ENCODE data around the gene TNFAIP8L1. TPM values are rescaled to one million over a fixed set of nuclear protein-coding genes. Genes with fewer than 3 reads are reported as not detected.
A peak's percentile ranks its signal among the peaks of the same experiment; 100 is the strongest.

TNFAIP8L1 gene
- total RNA-seq, 1 experiment from 2014 or later = 17.8 TPM

GRCh38 chr19:4596033-4596904 lies 43.0 kb upstream of the TNFAIP8L1 start:
- no peaks in the 10 kb centered on the region for H3K9me3 ChIP-seq (ENCODE audit: insufficient read depth, low read depth)
- H2AFZ ChIP-seq = no peak overlapping the region
- ChIA-PET POLR2A (ENCODE audit: unreplicated experiment) (no interaction called here), CTCF (no interaction called here)
- H3K4me2 ChIP-seq = no peak overlapping the region
- H4K20me1 ChIP-seq (ENCODE audit: insufficient read depth) = no peaks in the 10 kb centered on the region
- intact Hi-C loops (cut with micrococcal nuclease; ENCODE audit: unreplicated experiment) = no loop called here
- H3K27me3 ChIP-seq (ENCODE audit: insufficient read depth, low read depth) = peaks cover 2% of the 10 kb centered on the region; the same call in 1 of the 2 replicates
- BruUV-seq (replicated peaks) = no TSS peak
- H3K4me3 ChIP-seq = no peak overlapping the region
- no peaks in the 10 kb centered on the region for H3K36me3 ChIP-seq (ENCODE audit: low read depth)
- no peaks in the 10 kb centered on the region for H3K9me2 ChIP-seq (ENCODE audit: insufficient read depth)
- H3K4me1 ChIP-seq (replicated peaks; ENCODE audit: insufficient read depth) = no peaks in the 10 kb centered on the region
- no peak for TF ChIP-seq CTCF (conservative IDR thresholded peaks at IDR 0.05)
- TF ChIP-seq EZH2 (IDR thresholded peaks at IDR 0.05; ENCODE audit: low read depth) = no peak
- H3F3A ChIP-seq (ENCODE audit: insufficient read depth, low read depth) = no peaks in the 10 kb centered on the region
- DNase-seq = no peak
- H3K79me2 ChIP-seq (ENCODE audit: low read depth) = no peaks in the 10 kb centered on the region
- no peak overlapping the region for H3K27ac ChIP-seq

- no TSS peak for BruUV-seq (replicated peaks)
- peak in 1 of 2 experiments; percentile 49 for DNase-seq
- no peaks in the 10 kb centered on the region for H3K36me3 ChIP-seq (ENCODE audit: low read depth)
- H3F3A ChIP-seq (ENCODE audit: insufficient read depth, low read depth) = no peaks in the 10 kb centered on the region
- no peaks in the 10 kb centered on the region for H3K27me3 ChIP-seq (ENCODE audit: insufficient read depth, low read depth)
- TF ChIP-seq CTCF (conservative IDR thresholded peaks at IDR 0.05) = no peak
- TF ChIP-seq EZH2 (IDR thresholded peaks at IDR 0.05; ENCODE audit: low read depth) = no peak
- H3K4me3 ChIP-seq = no peak overlapping the region
- intact Hi-C loops (cut with micrococcal nuclease; ENCODE audit: unreplicated experiment) = no loop called here
- ChIA-PET POLR2A (ENCODE audit: unreplicated experiment) (interaction anchor here (0.6 kb wide), 1 partner anchor 98 kb away, joined by 5 read pairs; no protein-coding TSS in a partner anchor), CTCF (interaction anchor here (0.6 kb wide), 1 partner anchor 141 kb away, joined by 7 read pairs; no protein-coding TSS in a partner anchor)
- H4K20me1 ChIP-seq (ENCODE audit: insufficient read depth) = no peaks in the 10 kb centered on the region
- H3K9me3 ChIP-seq (ENCODE audit: insufficient read depth, low read depth) = no peaks in the 10 kb centered on the region
- H3K4me2 ChIP-seq = no peak overlapping the region
- H3K79me2 ChIP-seq (ENCODE audit: low read depth) = no peaks in the 10 kb centered on the region
- H3K9me2 ChIP-seq (ENCODE audit: insufficient read depth) = no peaks in the 10 kb centered on the region
- no peak overlapping the region for H2AFZ ChIP-seq
- H3K27ac ChIP-seq = no peak overlapping the region
- H3K4me1 ChIP-seq (replicated peaks; ENCODE audit: insufficient read depth) = no peaks in the 10 kb centered on the region
Observed at GRCh38 chr19:4597278-4597974, 41.9 kb upstream of the TNFAIP8L1 start.

GRCh38 chr19:4597975-4598671 lies 41.2 kb upstream of the TNFAIP8L1 start:
- Histone ChIP-seq H3K4me3 (peak overlapping the region; percentile 50; the same call in 1 of the 2 replicates), H3F3A (ENCODE audit: insufficient read depth, low read depth) (no peaks in the 10 kb centered on the region), H3K79me2 (ENCODE audit: low read depth) (no peaks in the 10 kb centered on the region), H3K36me3 (ENCODE audit: low read depth) (no peaks in the 10 kb centered on the region), H2AFZ (no peak overlapping the region), H3K4me2 (peak overlapping the region; percentile 79), H4K20me1 (ENCODE audit: insufficient read depth) (no peaks in the 10 kb centered on the region), H3K4me1 (replicated peaks; ENCODE audit: insufficient read depth) (no peaks in the 10 kb centered on the region), H3K27me3 (ENCODE audit: insufficient read depth, low read depth) (no peaks in the 10 kb centered on the region), H3K27ac (no peak overlapping the region), H3K9me3 (ENCODE audit: insufficient read depth, low read depth) (no peaks in the 10 kb centered on the region), H3K9me2 (ENCODE audit: insufficient read depth) (no peaks in the 10 kb centered on the region)
- intact Hi-C loops (cut with micrococcal nuclease; ENCODE audit: unreplicated experiment) = no loop called here
- POLR2A ChIA-PET (ENCODE audit: unreplicated experiment) = no interaction called here
- no TSS peak for BruUV-seq (replicated peaks)
- peak in 1 of 2 experiments; percentile 54 for DNase-seq
- no peak for TF ChIP-seq EZH2 (IDR thresholded peaks at IDR 0.05; ENCODE audit: low read depth)
- TF ChIP-seq CTCF (conservative IDR thresholded peaks at IDR 0.05) = no peak
- CTCF ChIA-PET = interaction anchor here (0.6 kb wide), 1 partner anchor 140 kb away, joined by 7 read pairs; no protein-coding TSS in a partner anchor
